OCI-M2 (cell line): ENCODE data around the gene PMF1.

Source experiments
- DNase-seq: peaks from one replicate; lab custom pipeline; 2025; ENCODE audit not compliant: unreplicated experiment; lab: John Stamatoyannopoulos, UW

The PMF1 gene

DNA sequence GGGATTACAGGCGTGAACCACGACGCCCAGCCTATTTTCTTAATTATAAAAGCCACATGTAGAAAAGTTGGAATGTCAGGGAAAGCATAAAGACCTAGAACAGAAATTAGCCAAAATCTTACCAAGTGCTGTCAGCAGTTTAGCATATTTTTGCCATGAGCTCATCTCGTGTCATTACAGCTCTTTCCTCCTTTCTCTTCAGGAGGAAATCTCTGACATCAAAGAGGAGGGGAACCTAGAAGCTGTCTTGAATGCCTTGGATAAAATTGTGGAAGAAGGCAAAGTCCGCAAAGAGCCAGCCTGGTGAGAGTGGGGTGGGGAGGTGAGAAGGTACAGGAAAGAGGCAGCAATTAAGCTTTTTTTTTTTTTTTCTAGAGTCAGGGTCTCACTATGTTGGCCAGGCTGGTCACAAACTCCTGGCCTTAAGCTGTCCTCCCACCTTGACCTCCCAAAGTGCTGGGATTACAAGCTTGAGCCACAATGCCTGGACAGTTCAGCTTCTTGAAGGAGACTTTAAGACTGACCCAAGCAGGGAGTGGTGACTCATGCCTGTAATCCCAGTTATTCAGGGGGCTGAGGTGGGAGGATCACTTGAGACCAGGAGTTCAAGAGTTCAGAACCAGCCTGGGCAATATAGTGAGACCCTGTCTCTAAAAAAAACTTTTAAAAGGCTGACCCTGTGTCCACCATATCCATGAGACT is 20.8 kb downstream of the PMF1 start:
- DNase-seq, result no peak

GRCh38 chr1:156236164-156236563 is 23.4 kb downstream of the PMF1 start:
- DNase-seq, result no peak

- no peak for DNase-seq
These were observed 25.4 kb downstream of the PMF1 start for GRCh38 chr1:156238248-156238647.

DNA sequence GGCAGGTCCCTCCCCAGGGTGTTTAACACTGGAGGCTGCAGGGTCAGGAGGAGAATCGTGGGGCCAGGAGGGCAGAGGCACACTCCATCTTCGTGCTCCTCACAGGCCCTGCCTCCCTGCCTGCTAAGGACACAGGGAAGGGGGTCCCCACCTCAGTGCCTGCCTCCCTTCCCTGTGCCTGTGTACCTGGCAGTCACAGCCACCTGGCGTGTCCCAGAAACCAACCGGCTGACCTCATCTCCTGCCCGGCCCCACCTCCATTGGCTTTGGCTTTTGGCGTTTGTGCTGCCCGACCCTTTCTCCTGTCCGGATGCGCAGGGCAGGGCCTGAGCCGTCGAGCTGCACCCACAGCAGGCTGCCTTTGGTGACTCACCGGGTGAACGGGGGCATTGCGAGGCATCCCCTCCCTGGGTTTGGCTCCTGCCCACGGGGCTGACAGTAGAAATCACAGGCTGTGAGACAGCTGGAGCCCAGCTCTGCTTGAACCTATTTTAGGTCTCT is 28.6 kb downstream of the PMF1 start:
- DNase-seq, result no peak

- no peak for DNase-seq
These were observed 29.1 kb downstream of the PMF1 start, which contains the start of gene BGLAP for GRCh38 chr1:156241926-156242325. TSS of gene BGLAP (plus strand) at chr1:156242184. CDS start at chr1:156242232, 48 bp downstream.

DNA sequence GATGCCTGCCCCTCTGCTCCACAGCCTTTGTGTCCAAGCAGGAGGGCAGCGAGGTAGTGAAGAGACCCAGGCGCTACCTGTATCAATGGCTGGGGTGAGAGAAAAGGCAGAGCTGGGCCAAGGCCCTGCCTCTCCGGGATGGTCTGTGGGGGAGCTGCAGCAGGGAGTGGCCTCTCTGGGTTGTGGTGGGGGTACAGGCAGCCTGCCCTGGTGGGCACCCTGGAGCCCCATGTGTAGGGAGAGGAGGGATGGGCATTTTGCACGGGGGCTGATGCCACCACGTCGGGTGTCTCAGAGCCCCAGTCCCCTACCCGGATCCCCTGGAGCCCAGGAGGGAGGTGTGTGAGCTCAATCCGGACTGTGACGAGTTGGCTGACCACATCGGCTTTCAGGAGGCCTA is 29.9 kb downstream of the PMF1 start:
- DNase-seq, result no peak

DNA sequence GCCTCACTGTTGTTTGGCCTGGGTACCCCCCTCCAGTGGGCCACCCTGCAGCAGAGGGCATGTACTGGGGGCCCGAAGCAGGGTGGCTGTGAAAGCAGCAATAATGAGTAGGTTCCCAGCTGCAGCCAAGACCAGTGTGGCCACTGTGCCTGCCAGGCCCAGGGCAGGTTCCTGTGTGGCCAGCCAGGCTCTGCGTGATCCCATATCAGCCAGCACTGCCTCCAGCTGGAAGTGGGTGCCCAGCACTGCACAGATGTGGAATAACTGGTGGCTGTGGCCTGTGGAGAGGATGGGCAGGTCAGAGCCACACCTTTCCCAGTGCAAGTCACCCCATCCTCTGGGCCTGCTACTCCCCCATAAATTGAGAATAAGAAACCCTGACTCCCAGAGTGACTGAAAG is 31.3 kb downstream of the PMF1 start:
- no peak for DNase-seq

- DNase-seq, result no peak
These were observed 31.9 kb downstream of the PMF1 start for GRCh38 chr1:156244712-156245111.

DNA sequence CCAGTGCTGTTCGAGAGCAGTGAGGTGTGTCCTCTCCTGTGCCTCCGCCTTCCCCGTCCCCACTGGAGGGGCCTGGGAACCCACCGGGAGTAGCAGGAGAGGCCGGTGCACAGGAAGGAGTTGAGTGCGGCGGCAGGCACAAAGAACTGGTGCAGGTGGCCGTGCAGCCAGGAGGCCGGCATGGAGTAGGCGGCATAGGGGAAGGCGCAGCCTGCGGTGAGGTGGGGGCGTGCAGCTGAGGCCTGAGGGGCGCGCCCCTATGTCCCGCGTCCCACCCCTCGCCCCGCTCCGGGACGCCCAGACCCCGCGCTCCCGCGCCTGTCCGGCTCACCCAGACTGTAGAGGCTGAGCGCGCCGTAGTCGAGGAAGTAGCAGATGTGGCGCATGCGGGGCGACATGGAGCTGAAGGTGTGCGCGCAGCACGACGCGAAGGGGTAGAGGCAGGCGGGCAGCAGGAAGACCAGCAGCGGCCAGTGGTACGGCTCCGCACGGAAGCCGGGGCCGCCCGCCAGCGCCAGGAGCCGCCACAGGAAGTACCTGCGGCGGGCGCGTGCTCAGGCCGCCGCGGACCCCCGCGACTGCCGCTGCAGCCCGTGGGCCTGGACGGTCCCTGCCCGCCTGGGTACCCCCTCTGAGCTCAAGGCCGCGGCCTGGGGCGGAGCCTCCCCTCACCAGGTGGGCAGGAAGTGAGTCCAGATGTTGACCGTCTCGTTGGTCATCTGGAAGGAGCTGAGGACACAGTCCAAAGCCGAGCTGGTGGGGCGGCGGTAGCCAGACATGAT is 32.8 kb downstream of the PMF1 start:
- no peak for DNase-seq

- DNase-seq, result no peak
These were observed 33.5 kb downstream of the PMF1 start for GRCh38 chr1:156246241-156246780.

- DNase-seq, result no peak
These were observed 34.1 kb downstream of the PMF1 start for GRCh38 chr1:156246781-156247459.

- DNase-seq, result no peak
These were observed 34.9 kb downstream of the PMF1 start, which contains the start of gene PAQR6 for GRCh38 chr1:156247460-156248322. TSS of gene PAQR6 (minus strand) at chr1:156248056. CDS start at chr1:156246731, 1,325 bp downstream.

DNA sequence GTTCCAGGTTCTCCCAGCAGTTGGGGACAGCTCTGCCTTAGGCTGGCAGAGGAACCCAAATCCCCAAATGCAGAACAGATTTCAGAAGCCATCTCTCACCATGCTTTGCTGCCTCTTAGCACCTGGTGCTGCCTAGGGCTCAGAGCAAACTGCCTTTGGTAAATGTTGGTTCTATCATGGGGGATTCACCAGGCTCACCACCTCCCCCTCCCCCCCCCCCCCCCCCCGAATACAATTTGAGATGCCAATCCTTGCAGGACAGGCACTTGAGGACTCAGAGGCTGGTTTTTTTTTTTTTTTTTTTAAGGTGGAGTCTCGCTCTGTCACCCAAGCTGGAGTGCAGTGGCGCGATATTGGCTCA is 35.5 kb downstream of the PMF1 start:
- no peak for DNase-seq

GRCh38 chr1:156249593-156249992 is 36.8 kb downstream of the PMF1 start:
- DNase-seq, result no peak

DNA sequence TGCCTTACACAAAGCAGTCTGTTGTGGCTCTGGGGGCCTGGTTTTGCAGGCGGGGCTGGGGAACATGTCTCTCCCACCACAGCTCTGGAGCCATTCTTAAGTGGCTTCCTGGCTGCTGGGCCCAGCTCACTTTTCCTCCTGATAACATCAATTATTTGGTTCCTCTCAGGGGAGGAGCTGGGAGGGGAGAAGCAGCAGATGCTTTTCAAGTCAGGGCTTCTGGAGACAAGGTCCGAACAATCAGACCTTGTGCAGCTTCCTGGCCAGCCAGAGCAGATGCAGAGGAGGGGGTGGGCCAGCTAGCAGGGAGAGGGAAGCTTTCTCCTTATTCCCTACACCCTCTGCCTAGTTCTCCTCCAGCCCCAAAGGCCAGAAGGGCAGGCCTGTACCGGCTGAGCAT is 38.7 kb downstream of the PMF1 start:
- DNase-seq, result no peak

DNA sequence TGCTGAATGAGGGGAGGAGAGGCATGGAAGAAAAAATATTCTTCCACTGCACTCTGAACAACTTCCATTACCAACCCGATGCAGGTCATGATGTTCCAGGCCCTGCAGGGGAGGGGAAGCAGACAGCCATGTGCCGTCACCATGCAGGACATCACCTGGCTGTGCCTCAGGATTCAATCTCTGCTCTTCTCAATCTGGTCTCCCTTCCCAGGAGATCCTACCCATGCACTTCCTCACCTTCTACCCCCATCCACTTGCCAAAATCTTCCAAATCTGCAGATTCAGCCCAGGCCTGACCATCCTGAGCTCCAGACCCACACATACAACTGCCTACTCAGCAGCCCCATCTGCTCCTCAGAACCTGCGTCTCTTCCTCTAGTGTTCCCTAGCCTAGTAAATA is 40.8 kb downstream of the PMF1 start:
- no peak for DNase-seq

- no peak for DNase-seq
These were observed 44.9 kb downstream of the PMF1 start for GRCh38 chr1:156257711-156258110.

DNA sequence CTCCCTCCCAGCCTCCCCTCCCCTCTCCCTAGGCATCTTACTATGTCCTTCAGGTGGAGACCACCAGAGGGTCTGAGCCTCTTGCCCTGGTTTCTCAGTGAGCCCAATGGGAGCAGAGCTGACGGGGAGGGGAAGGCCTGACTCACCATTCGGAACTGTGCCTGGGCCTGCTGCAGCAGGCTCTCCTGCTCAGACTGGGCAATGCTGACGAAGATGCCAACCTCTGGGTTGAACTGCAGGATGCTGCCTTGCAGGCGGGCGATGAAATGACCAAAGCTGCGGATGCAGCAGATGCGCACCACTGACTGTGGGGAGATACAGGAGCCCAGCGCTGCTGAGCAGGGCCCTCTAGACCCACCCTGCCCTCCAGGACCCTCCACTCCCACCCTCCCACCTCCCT is 46.1 kb downstream of the PMF1 start:
- DNase-seq, result no peak

DNA sequence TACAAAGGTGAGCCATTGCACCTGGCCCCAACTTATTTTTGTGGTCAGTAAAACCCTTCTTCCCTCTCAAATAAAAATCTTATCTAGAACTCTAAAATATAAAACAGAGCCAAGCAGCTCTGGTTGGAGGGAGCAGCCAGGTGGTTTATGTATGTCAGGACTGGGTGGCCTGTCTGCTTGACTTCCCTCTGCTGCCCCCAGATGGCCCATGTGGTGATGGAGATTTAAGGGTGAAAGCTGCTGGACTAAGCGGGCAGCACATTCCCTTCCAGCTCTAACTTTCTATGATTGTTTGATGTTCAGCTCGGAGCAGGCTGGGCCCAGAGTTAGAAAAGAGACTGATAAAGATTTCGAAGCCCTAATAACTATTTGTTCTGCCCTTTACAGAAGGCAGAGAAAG is 47.0 kb downstream of the PMF1 start:
- DNase-seq, result no peak

- no peak for DNase-seq
These were observed 48.1 kb downstream of the PMF1 start for GRCh38 chr1:156260896-156261295.
